ENCODE results near the gene CUL2.

- TF ChIP-seq REST (IDR thresholded peaks at IDR 0.05; ENCODE audit: insufficient read depth in 1 of 2, low read depth in 2 of 2, low read length in 2 of 2) (no peak), TAF1 (IDR thresholded peaks at IDR 0.05; ENCODE audit: borderline replicate concordance, insufficient read depth, low read length) (no peak), POLR2AphosphoS5 (IDR thresholded peaks at IDR 0.05; ENCODE audit: low read depth, low read length) (no peak), SIN3A (IDR thresholded peaks at IDR 0.05; ENCODE audit: borderline replicate concordance, insufficient read depth, low read length) (no peak)
Measured at GRCh38 chr10:35005868-35006267, 84.3 kb downstream of the CUL2 start.
